GM21381 (cell line): Measurements from ENCODE around the gene TANGO2.

Source experiments
- ATAC-seq: cut with Tn5 transposase; IDR thresholded peaks from one replicate; pipeline ENCODE4 v1.9.1; 2021; ENCODE audit warnings: mild to moderate bottlenecking, moderate library complexity; ENCODE audit not compliant: unreplicated experiment

TANGO2 gene

GRCh38 chr22:20011123-20011992, 9.6 kb upstream of the TANGO2 start:
- ATAC-seq: no peak

DNA sequence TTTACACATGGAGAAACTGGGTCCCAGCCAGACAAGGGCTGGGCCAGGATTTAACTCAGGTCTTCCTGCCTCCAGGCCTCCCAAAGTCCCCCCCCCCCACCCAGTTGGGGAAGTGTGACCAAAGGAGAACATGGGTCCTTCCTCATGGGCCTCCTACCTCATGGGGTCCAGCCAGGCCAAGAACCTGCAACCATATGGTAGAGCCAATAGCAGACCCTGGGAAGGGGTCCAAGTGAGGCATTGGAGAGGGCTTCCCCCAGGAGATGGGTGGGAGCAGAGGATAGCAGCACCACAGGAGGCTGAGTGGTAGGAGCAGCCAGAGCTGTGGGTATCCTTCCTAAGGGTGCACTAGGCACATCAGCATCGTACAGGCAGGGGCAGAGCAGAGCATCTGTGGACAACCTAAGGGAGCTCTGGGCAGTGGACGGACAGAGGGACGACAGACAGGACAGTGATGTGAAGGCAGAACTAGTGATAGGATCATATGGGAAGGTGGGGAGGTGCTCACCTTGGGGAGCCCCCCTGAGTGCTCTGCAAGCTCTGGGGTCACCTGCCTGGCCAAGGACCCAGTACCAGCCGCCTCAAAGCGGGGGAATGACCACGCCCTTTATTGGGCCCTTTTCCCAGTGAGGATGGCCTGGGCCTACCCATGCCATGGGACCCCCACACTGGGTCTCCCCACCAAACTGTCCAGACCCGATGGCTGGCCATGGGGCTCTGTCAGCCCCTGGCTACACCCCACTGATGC, 8.7 kb upstream of the TANGO2 start:
- no peak for ATAC-seq

- ATAC-seq: no peak
Measured at GRCh38 chr22:20012741-20013331, 8.1 kb upstream of the TANGO2 start.

GRCh38 chr22:20013382-20013871, 7.5 kb upstream of the TANGO2 start:
- no peak for ATAC-seq

GRCh38 chr22:20014526-20015186, 6.3 kb upstream of the TANGO2 start:
- ATAC-seq: no peak

- no peak for ATAC-seq
Measured at GRCh38 chr22:20015187-20015625, 5.7 kb upstream of the TANGO2 start.

- ATAC-seq: no peak
Measured at GRCh38 chr22:20015971-20016733, 4.8 kb upstream of the TANGO2 start.

DNA sequence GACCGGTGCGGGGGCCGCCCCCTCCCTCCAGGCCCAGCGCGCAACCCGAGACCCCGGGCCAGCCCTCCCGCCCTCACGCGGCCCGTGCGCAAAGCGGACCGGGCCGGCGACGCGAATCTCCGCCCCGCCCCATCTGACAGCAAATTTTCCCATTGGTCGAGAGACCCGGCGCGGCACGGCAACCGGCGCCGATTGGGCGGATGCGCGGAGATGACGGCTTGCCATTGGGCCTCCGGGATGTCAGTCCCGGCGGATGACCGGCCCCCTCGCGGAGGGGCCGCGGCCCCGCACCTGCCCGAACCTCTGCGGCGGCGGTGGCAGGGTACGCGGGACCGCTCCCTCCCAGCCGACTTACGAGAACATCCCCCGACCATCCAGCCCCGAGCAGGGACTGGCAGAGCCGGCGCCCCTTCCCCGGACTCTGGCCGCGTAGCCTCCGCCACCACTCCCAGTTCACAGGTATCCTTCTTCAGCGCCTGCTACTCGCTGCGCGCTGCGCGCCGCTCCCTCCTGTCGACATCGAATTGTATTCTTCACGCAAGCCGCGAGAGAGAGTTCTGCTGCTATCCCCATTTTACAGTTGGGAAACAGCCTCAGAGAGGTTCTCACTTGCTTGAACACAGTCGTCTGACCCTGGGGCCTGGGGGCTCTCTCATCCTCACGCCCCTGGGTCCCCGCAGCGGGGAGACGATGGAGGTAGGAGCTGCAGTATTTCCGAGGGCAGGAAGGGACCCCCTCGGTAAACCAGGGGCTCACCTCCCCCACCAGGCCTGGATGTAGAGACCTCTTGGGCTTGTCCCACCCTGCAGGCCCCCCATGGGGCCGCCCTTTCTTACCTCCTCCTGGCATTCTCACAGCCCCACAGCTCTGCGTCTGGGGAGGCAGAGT, 3.9 kb upstream of the TANGO2 start, which contains the start of gene ARVCF:
ARVCF (minus strand) TSS at position 90 of the 888 bp plus-strand sequence. CDS start 26,029 bp downstream, outside the sequence.
- ATAC-seq: peak; percentile 55

GRCh38 chr22:20017622-20017958, 3.3 kb upstream of the TANGO2 start:
- ATAC-seq: no peak

- no peak for ATAC-seq
Measured at GRCh38 chr22:20018001-20018400, 2.9 kb upstream of the TANGO2 start.

GRCh38 chr22:20019661-20020532, 1.0 kb upstream of the TANGO2 start:
- no peak for ATAC-seq

DNA sequence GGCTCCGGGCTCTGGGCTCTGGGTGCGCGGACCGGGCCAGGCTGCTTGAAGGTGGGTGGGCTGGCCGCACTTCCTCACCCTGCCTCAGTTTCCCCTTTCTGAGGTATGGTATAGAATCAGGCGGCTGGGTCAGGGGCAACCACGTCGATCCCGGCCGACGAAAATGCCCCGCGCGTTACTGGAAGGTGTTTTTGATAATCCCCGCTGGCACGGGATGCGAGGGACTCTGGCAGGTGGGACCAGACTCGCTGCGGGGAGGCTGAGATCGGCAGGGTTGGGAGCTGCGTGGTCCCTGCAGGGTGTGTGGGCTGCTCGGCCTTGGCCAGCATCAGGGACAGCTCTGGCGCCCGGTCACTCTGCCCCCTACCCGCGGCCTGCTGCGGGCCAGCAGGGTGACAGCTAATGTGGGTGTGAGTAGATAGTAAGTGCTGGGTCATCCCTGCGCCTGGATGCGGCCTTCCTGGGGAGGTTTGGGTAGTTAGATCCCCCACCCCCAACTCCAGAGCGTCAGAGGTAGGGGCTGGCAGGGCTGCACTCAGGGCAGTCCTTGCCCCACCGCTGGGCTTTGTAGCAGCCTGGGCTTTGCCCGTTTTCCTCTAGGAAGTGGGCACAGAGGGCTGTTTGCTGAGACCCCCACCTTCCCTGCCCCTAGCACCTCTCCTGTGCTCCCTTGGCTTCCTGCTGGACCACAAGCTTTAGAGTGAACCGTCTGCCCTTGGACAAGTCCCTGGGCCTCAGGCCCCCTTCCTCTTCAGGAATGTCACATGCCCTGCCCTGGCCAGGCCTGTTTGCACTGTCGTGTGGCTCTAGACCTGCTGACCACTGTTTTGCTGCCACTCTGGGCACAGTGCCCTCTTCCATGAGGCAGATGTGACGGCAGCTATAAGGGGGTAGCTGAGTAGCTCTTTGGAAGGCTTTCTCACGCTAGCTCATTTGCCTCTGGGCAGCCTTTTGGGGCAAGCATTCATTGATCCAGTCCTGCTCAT, 579 bp downstream of the TANGO2 start:
- no peak for ATAC-seq

GRCh38 chr22:20022231-20022977, 1.5 kb downstream of the TANGO2 start:
- no peak for ATAC-seq

DNA sequence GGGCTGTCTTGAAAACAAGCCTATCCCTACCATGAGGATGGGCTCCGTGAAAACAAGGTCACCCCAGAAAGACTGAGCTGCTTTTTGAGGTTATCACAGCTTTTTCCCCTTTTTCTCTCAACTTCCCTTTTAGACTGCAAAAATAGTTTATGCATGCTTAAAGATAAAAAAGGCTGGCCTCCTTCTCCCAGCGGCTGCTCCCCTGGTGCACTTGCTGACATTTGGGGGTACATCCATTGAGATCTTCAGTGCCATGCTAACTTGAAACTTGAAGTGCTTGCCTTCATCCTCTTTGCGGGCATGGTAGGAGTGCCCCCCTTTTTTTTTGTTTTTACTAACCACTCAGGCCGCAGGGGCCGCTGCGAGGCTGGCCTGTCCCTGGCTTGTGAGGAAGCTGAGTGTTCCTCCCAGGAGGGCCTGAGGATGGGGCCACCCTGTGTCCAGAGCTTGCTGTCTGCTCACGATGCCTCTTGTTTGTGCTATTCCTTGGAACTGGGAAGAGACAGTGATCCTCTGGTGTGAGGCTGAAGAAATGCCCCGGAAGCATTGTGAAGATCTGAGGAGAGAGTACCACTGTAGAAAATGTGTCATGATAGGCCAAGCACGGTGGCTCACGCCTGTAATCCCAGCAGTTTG, 2.2 kb downstream of the TANGO2 start:
- ATAC-seq: no peak

DNA sequence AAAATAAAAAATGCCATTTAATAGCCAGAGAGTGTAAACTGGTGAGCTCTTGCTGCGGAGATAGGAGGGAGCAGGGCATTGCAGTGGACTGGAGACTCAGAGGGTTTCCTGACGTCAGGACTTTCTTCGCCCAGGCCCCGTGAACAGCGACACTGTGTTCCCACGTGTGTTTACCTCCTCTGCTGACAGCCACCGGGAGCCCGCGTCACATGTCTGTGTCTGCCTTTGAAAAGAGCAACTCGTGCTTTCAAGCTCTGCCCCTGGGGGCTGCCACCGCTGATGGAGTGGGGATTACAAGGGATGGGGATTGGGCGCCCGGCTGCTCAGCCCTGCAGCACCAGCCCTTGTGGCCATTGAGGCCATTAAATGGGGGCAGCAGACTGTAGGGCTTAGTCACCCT, 3.3 kb downstream of the TANGO2 start:
- ATAC-seq: no peak
